ENCODE measurements around the gene APBA2.

GRCh38 chr15:29131840-29132420 lies 246.2 kb downstream of the APBA2 start:
- TF ChIP-seq CTCF (conservative IDR thresholded peaks at IDR 0.05; ENCODE audit: low read length) (no peak), EZH2phosphoT487 (IDR thresholded peaks at IDR 0.05; ENCODE audit: borderline replicate concordance, low read depth, low read length) (no peak)

Measured in OCI-LY7 (cell line).